NOMO-1 treated with dmso at 0.1 percent for 144 hours (cell line): Measurements from ENCODE around the gene CHST11.

Experiments
- DNase-seq: peaks from one replicate; lab custom pipeline; 2025; ENCODE audit not compliant: unreplicated experiment; lab: John Stamatoyannopoulos, UW

The CHST11 gene

DNA sequence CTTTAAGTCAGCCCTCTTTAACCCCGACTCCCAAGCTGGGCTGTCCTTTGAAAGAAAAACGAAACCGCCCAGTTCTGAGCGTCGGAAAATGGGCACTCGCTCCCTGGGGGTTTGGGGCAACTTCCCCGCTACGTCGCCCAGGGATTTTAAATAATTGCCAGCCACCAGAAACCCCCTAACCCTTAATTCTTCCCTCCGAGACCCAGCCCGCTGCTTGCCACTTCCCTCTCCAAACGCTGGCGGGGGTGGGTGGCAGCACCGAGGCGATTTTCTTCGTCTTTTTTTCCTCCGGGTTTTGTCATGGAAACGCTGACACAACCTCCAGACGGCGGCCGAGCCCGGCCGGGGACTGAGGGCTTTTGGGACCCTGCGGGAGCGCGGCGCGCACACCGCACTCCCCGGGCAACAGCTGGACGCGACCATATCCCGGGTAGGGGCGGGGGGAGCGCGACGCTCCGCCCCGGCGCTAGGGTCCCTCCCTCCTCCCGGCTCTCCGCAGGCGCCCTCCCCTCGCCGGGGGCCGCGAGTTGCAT lies at the start of gene CHST11:
TSS of gene CHST11 (plus strand) at position 532 of the 533 bp plus-strand sequence.
- DNase-seq: peak; percentile 90

DNA sequence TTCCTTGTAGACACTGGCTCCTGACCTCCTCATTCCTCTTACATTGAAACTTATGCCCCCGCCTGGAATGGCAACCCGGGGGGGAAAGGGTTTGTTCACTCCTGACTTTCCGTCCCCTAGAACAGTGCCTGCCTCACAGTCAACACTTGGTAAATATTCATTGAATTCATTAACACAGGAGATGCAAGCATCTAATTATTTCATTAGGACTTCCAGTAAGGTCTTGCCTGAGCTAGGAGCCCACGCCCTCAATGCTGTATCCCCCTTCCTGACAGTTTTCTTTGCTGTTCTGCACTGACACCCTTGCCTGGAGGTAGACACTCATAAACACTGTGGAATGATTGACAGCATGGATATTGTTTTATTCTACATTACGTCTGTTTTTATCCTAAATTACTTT lies 49.3 kb upstream of the CHST11 start:
- DNase-seq: no peak

DNA sequence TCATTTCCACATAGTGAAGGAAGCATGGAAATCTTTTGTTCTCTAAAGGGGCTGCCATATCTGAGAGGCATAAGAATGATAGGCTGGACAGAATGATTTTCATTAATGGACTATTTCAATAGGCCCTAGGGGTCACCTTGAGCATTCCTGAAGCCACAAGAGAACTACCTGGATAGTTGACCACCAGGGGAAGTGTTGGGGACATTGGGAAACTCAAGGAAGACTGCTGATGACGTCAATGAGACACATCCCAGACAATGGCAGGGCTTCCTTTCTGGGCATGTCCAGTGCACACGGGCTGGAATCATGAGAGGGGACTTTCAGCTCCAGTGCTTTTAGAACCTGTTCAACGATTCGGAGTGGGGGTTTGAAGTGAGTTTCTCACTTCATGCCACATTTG lies 48.8 kb upstream of the CHST11 start:
- DNase-seq: no peak

DNA sequence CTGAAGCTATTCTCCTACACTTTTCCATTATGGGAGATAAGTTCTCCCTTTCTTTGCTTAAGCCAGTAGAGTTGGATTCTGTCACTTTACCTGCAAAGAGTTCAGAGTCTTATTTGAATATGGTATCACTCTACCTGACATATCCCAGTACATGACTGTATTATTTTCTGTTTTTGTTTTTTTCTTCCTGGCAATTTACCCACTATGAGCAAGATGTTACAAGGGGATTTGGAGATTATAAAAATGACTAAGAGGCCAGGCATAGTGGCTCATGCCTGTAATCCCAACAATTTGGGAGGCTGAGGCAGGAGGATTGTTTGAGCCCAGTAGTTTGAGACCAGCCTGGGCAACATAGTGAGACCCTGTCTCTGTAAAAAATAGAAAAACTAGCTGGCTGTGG lies 46.4 kb upstream of the CHST11 start:
- DNase-seq: no peak

DNA sequence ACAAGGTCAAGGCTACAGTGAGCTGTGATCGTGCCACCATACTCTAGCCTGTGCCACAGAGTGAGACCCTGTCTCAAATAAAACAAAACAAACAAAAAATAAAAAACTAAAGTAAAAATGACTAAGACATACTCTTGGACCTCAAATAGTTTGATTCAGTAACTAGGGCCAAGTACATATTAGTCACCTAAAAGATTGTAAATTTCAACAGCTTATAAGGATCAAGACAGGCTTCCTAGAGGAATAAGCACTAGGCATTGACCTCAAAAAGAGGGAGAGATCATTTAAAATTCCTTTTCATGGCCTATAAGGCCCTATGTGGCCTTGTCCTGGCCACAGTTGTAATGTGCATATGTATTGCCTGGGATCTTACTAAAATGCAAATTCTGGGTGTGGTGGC lies 46.0 kb upstream of the CHST11 start:
- DNase-seq: no peak

DNA sequence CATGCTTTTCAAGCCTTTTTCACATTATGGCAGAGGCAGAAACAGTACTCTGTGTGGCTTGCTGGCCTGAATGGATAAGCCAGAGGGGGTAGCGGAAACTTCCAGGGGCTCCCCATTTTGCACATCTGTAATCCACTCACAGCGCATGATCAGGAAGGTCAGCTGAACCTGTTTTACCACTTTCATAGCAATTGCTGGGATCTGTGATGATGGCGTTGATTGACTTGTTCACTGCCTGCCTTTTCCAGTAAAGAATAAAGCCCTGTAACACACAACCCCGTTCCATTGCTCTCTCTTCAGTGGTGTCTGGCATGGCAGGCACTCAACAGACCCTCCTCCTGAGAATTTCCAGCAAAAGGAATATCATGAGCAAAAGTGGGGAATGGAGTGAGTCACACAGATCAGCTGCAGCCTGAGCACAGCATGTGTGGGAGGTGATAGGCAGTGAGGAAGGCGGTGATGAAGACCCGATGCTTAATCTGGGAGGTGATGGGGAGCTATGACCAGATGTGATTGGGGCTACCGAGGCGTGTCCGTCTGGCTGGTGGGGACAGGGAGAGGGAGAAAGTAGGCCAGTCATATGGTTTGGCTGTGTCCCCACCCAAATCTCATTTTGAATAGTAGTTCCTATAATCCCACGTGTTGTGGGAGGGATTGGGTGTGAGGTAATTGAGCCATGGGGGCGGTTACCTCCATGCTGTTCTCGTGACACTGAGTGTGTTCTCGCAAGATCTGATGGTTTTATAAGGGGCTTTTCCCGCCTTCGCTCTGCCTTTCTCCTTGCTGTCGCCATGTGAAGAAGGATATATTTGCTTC lies 44.7 kb upstream of the CHST11 start:
- DNase-seq: no peak

DNA sequence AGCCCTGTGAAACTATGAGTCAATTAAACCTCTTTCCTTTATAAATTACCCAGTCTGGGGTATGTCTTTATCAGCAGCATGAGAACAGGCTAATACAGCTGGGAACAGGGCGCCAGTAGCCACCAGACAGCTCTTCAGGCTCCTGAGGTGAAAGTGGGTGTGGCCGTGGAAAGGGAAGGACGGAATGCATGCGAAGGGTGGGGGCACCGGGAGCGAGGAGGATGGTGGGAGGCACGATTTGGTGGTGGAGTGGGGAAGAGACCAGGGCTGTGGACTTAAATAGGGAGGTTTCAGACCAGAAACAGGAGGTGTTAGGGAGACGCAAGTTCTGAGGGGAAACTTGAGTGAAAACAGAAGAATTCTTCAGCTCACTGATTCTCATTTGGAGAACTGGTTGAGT lies 44.1 kb upstream of the CHST11 start:
- DNase-seq: no peak

DNA sequence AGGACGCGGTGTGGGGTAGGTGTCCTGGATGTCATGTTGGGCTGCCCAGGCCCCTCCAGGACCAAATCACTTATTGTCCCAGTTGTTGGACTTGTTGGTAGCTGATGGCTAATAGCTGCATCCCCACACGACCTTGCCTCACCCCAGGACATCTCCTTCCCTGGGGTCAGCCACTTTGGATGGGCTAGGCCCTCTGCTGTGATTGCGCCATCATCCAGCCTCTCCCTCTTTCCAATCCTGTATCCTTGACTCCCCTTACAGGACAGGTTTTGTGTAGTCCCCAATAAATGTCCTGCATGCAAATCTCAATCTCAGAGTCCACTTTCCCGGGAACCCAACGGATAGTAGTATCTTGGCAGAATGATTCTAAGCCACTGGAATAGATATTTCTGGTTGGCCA lies 43.4 kb upstream of the CHST11 start:
- no peak for DNase-seq

DNA sequence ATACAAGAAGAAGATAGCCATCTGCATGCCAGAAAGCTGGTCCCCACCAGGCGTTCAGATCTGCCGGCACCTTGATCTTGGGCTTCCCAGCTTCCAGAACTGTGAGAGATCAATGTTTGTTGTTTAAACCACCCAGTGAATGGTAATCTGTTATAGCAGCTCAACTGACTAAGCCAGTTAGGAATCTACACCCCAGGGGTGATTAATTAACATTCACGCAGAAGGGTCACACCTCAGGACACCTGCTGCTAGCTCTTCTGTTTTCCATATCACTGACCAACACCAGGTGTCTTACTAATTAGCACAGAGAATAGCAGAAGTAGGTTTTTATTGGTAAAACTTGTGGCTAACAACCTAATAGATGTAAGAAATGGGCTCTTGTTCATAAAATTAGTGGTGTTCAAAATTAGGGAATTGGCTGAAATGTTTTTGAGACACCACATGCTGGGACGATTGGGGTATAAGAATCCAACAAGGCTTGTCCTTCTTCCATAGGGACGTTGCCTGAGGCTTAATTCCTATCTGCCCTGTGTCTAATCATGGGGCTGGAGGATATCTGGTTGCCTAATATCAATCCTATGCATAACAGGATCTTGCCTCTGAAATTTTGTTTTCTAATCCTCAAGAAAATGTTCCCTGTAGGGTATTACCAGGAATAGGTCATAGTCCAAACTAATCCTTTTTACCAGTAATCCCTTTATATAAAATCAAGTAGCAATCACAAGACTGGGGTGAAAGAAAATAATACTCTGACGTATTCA lies 42.0 kb upstream of the CHST11 start:
- no peak for DNase-seq

DNA sequence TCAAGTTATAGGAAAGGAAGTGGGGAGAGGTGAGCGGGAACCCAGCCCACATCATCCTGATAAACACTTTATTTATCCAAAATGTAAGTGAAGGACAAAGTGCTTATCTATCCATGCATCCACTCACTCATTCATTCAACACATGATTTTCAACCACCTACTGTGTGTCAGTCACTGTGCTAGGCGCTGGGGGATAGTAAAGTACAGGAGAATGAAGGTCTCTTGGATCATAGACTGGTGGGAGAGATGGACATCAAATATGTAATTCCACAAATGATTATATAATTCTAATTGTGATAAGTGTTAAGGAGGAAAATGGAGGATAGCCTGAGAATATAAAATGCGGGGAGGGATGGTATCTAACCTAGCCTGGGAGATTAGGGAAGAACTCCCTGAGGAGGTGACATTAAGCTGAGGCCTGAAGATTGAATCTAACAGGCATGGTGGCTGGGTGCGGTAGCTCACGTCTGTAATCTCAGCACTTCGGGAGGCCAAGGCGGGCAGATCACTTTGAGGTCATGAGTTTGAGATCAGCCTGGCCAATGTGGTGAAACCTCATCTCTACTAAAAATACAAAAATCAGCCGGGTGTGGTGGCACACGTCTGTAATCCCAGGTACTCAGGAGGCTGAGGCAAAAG lies 41.3 kb upstream of the CHST11 start:
- DNase-seq: no peak

DNA sequence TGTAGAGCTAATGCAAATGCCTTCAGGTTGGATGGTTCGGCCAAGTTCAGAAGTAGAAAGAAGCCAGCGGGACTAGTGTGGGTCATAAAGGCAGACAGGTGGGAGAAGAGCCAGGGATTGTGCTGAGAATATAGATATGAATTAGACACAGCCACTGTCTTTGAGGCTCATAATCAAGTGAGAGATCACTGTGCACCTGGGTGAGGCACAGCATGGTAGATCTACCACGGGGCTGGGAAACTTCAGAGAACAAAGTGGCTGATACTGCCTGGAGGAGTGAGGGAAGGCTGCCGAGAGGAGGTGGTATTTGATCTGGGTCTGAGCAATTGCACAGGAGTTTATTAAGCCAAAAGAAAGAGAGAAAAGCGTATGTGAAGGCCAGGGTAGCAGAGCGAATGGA lies 40.6 kb upstream of the CHST11 start:
- DNase-seq: no peak

DNA sequence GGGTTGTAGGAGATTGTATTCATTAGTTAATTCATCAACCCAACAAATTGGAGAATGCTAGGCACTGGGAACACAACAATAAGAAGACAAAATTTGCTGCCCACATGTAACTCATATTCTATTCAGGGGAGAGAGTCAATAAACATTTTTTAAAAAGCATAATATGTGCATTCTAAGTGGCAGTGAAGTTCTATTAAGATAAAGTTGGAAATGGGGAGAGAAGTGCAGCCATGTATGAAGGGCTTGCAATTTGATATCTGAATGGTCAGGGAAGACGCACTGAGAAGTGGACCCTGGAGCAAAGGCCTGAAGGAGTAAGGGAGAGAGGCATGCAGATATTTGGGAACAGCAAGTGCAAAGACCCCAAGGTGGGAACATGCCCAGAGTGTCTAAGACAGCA lies 40.2 kb upstream of the CHST11 start:
- DNase-seq: no peak

DNA sequence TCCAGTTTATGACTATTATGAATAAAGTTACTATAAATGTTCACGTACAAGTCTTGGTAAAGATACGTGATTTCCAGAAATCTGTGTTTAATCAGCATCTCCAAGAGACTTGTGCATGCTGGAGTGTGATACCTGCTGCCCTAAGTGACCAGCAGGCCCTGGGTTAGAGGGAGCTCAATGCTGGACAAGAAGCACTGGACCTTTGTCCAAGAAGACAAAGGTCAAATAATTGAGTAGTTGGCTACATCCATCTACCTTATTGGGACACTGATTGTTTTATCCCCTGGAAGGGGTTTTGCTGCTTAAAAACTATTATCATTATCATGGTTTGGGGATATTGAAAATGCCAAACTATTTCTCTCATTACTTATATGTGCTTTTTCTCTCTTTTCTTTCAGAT lies 37.0 kb upstream of the CHST11 start:
- DNase-seq: no peak

DNA sequence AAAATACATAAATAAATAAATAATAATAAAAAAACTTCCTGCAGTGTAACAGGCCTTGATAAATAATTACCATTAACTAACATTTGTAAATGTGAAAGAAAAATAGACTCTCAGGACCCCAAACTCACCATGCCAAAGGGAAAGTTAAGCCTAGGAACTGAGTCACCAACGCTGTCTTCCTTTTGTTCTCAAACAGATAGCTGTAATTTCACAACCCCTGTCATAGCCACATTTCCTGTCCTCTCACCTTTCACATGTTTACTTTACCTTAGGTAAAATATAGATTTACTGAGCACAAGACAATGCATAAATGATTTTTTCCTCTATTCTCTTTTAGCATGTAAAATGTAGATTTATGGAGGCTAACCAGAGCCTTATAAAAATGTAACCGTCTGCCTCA lies 35.9 kb upstream of the CHST11 start:
- DNase-seq: no peak

DNA sequence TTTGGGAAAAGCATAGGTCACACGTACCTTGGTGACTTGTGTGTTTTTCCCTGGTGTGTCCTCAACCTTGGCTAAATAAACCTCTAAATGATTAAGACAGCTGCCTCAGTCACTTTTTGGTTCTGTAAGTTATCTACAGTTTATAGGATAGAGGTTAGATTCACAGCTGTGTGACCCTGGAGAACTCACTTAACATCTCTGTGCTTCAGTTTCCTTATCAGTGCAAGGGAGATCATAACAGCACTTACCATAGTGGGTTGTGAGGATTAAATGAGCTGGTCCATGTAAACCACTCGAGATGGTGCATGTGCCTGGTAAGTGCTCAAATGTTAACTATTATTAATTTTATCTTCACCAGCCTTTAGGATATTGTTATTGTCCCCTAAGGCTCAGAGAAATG lies 35.4 kb upstream of the CHST11 start:
- no peak for DNase-seq

DNA sequence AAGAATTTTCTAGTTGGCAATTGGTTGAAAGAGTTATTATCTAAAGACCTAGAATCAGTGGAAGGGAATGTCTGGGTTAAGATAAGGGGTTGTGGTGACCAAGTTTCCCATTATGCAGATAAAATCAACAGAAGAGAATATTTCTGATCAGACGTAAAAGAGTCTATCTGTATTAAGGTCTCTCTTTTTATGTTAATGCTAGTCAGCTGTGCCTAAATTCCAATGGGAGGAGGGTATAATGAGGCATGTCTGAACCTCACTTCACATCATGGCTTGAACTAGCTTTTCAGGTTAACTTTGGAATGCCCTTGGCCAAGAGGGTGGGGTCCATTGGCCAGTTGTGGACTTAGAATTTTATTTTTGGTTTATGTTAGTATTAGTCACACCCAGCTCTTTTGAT lies 34.3 kb upstream of the CHST11 start:
- no peak for DNase-seq

DNA sequence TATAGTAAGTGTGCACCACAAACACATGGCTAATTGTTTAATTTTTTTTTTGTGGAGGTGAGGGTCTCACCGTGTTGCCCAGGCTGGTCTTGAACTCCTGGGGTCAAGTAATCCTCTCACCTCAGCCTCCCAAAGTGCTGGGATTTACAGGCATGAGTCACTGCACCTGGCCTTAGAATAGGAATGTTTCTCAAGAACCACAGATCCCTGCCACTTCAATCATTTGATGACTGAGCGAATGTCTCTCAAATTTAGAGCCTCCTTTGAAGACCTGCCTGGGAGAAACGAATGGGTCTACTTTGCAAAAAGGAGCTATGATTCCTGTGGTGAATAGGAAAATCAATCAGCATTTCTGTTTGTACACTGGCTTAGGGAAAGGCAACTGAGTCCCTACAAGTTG lies 33.5 kb upstream of the CHST11 start:
- DNase-seq: no peak

DNA sequence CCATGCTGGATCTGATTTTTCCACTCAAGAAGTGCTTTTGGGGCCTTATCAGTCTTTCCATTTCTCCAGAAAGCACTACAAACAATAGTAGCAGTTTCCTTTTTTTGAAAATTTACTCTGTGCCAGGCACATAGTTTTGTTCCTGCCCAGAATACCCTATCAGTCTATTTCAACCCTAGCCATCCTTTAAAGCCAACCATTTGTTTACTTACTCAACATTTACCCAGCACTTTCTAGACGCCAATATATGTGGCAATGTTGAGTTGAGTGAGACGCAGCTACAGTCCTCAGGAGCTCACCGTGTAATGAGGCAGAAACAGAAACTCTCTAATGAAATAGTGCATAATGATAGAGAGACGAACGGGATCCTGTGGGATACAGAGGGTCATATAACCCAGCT lies 32.9 kb upstream of the CHST11 start:
- no peak for DNase-seq

DNA sequence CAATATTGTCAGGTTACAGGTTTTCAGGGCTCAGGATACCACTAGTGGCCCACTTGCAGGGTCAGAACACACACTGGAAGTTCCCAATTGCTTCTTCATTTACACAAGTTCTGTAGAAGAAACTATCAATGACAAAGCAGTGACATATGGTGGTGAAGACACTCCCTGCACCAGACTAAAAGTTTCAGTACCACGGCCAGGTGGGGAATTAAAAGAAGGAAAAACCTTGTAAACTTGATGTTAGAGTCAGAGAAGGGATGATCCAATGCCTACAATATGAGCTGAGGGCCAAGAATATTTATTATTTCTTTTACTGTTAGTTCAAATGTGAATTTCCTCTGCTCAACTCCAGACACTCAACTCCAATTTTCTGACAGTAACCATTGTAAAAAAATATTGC lies 31.8 kb upstream of the CHST11 start:
- DNase-seq: no peak

DNA sequence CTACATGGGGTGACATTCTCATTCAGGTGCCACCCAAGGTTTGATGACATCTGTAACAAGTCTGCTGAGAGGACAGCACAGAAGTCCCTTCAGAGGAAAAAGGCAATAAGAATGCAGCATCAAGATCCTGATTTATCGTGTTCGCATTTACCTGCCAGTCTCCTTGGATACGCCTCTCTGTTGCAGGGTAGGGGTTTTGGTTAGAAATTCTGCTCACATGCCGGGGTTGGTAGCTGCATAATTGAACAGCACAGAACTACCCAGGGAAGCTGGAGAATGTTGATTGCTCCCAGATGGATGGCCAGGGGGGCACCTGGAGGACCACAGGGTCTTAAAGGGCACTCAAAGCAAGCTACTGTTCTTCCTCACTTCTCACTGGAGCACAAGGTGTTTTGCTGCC lies 31.1 kb upstream of the CHST11 start:
- DNase-seq: no peak

DNA sequence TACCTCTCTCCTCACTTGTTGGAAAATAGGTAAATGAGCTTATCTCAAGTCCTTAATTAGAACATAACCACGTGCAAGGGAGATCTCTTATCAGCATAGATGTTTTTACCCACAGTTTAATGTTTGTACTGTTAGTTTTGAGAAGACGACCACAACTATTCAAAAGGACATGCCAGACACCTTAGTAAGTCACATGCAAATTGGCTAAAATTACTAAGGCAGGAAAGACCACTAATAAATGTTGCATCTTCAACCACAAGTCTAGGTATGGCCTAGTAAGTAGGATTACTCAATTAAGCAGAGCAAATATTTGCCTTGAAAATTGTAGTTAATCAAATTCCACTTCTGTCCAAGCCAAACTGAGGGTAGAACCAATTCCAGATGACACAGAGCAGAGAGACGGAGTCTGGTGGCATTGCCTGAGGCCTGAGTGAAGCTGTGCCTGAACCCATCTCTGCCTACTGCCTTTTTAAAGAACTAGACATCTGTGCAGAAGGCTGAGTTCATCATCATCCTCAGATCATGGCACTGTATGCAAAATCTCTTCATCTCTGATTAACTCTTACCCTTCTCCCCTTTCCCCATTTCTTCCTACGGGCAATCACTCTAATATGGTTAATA lies 29.7 kb upstream of the CHST11 start:
- no peak for DNase-seq
